ENCODE data around the gene ARL4D.
A peak's percentile ranks its signal among the peaks of the same experiment; 100 is the strongest.
"Not testable (repeated sequence)": the region's sequence is repeated elsewhere in the genome, so short reads cannot be mapped to it uniquely, and the experiment has no call there.

The ARL4D gene

DNA sequence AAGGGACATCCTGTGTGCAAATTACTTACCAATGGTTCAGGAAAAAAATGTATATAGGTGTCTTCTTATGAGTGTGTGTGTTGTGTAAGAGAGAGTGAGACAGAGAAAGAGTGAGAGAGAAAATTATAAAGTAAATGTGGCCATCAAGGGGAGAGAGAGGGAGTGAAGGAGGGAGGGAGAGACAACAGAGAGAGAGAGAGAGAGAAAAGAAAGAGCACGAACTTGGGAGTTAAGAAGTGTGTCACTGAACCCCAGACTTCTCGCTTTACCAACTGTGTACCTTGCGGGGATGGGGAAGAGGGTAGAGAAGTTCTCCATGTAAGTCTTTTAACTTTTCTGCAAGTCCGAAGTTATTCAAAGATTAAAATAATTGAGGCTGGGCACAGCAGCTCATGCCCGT is 28.8 kb upstream of the ARL4D start:
- no peak for DNase-seq (ENCODE audit: low spot score)

DNA sequence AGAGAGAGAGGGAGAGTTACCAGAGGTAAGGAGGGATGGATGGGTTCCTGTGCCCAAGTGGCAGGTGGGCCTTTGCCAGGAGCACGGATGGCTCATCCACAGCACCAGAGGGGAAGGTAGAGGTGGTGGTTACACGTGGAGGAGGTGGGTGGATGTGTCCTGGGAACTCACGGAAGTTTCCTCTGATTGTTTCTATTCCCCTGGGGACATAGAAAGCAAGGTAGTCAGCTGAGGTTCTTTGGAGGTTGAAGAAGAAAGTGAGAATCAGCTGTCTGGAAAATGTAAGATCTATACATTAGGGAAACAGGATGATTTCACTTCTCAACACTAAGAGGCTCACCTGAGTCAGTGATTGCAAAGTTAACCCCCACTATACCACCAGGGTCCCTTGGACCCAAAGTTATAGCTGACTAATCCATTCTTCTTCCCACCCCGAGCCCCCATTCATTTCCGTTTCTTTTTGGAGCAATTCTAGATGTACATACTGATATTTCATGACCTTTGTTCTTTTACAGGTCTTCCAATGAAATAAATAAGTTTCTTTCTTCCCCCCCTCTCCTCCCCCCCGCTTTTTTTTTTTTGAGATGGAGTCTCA is 27.5 kb upstream of the ARL4D start:
- no peak for DNase-seq (ENCODE audit: low spot score)

GRCh38 chr17:43372273-43372911 is 26.4 kb upstream of the ARL4D start:
- DNase-seq (ENCODE audit: low spot score), result no peak

DNA sequence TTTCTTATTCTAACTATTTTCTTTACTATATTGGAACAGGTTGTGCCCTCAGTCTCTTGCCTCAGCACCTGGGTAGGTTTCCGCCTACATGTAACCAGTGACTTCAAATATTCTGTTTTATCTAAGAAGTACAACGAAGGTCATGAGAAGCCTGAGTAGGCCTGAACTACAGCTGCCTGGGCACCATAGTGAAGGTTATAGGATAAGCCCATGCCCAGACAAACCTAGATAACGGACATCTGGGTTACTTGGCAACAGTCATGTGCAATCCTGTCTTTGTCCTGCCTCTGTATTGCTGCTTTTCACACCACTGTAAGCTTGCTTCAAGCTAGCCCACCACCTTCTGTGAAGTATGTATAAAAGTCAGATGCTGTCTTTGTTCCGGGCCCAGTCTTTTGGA is 25.4 kb upstream of the ARL4D start:
- DNase-seq (ENCODE audit: low spot score), result no peak

- not testable (repeated sequence) for DNase-seq (ENCODE audit: low spot score)
Observed at GRCh38 chr17:43375915-43376314, 22.9 kb upstream of the ARL4D start.

GRCh38 chr17:43377056-43377810 is 21.6 kb upstream of the ARL4D start:
- DNase-seq (ENCODE audit: low spot score), result no peak

DNA sequence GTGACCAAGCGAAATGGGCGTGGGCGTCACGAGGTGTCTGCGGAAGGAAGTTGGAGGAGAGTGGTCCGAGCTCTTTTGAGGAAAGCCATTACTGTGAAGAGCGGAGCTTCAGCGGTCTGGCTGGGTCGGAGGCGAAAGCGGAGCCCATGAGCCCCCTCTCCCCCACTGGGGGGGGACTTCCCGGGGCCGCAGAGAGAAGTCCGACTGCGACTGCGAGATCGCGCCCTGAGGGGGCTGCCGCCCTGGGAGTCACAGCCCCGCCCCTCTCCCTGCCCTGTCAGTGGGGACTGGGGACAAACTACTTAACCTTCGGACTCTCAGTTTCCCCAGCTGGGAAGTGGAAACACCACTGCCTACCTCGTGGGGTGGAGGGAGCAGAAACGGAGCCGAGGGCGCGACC is 20.0 kb upstream of the ARL4D start:
- no peak for DNase-seq (ENCODE audit: low spot score)

- DNase-seq (ENCODE audit: low spot score), result no peak
Observed at GRCh38 chr17:43380307-43380706, 18.5 kb upstream of the ARL4D start.

GRCh38 chr17:43381204-43381603 is 17.6 kb upstream of the ARL4D start:
- DNase-seq (ENCODE audit: low spot score), result no peak

- DNase-seq (ENCODE audit: low spot score), result no peak
Observed at GRCh38 chr17:43381621-43382020, 17.2 kb upstream of the ARL4D start.

- DNase-seq (ENCODE audit: low spot score), result no peak
Observed at GRCh38 chr17:43382776-43383175, 16.0 kb upstream of the ARL4D start.

- no peak for DNase-seq (ENCODE audit: low spot score)
Observed at GRCh38 chr17:43383372-43383771, 15.4 kb upstream of the ARL4D start.

GRCh38 chr17:43383826-43384475 is 14.8 kb upstream of the ARL4D start:
- DNase-seq (ENCODE audit: low spot score), result no peak

- DNase-seq (ENCODE audit: low spot score), result no peak
Observed at GRCh38 chr17:43384476-43384862, 14.3 kb upstream of the ARL4D start.

GRCh38 chr17:43385046-43385831 is 13.6 kb upstream of the ARL4D start:
- DNase-seq (ENCODE audit: low spot score), result no peak

GRCh38 chr17:43388359-43389045 is 10.3 kb upstream of the ARL4D start:
- peak; percentile 53 for DNase-seq (ENCODE audit: low spot score)

DNA sequence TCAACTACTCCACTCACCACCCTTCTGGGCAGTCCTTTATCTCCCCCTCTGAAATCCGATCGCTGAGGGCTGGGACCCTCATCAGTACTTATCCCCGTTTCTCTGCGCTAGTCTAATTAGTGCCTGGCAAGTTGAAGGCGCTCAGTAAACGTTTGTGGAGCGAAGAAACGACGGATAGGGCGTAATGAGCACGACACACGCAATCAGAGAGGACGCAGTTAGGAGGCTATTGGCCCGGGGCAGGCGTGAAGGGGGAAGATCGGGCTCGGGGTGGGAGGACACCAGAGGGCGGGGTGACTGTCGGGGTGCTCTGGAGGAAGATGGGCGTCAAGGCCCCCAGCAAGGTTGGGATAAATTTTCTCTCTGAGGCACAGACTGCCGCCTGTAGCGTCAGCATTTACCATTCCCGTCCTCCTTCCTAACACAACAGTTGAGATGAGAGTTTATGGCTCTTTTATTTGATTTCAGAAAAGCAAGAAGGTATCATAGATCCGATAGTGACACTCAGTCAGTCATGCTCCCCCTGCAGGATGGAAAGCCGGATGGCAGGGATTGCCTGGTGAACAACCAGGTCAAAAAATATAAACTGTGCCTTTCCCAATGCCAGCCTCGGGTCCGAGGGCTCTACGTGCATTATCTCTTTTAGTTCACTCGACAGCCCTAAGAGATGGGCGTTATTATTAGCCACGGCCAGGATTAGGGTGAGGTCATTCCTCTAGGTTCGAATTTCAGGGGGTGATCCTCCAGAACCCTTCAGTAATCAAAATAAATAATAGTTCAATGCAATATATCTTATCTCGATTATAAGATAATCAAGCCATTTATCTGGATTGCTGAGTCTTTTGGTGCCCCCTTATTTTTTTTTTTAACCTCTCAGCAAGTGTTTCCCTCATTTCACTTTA is 9.5 kb upstream of the ARL4D start:
- peak; percentile 56 for DNase-seq (ENCODE audit: low spot score)

GRCh38 chr17:43392397-43392796 is 6.4 kb upstream of the ARL4D start:
- DNase-seq (ENCODE audit: low spot score), result no peak

DNA sequence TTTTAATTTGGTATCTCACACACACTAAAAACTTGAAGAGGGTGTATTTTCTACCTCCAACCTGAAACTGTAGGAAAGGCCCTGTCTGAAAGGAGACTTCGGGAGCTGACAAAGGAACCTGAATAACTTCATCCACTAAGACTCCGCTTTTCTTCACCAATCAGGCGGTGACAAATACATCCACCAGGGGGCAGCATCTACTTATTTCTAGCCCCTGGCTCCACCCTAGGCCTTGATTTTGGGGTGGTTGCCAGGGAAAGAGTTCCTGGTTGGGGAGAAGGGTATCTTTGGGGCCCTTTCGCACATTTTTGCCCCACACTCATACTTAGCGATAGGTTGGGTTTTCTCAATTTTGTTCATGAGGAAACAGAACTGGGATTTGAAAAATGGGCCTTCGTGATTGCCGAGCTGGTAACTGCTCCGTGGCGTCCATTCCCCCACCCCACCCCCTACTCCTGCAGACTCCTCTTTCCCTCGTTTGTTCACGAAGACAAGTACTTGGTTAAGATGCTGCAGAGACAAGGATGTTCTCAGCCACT is 4.8 kb upstream of the ARL4D start:
- peak; percentile 75 for DNase-seq (ENCODE audit: low spot score)

- DNase-seq (ENCODE audit: low spot score), result not testable (repeated sequence)
Observed at GRCh38 chr17:43394696-43395095, 4.1 kb upstream of the ARL4D start.

Data from HuH-7.5 (cell line).